GM21786 (cell line): ENCODE data around the gene ZNF799.
"Not testable (repeated sequence)": the region's sequence is repeated elsewhere in the genome, so short reads cannot be mapped to it uniquely, and the experiment has no call there.

Source experiments
- ATAC-seq: cut with Tn5 transposase; IDR thresholded peaks from one replicate; pipeline ENCODE4 v1.9.1; 2021; ENCODE audit not compliant: unreplicated experiment

The ZNF799 gene

GRCh38 chr19:12400633-12401502 lies at the start of gene ZNF799:
TSS of gene ZNF799 (minus strand) at chr19:12401271. CDS start at chr19:12401070, 201 bp downstream.
- ATAC-seq = peak; percentile 87

DNA sequence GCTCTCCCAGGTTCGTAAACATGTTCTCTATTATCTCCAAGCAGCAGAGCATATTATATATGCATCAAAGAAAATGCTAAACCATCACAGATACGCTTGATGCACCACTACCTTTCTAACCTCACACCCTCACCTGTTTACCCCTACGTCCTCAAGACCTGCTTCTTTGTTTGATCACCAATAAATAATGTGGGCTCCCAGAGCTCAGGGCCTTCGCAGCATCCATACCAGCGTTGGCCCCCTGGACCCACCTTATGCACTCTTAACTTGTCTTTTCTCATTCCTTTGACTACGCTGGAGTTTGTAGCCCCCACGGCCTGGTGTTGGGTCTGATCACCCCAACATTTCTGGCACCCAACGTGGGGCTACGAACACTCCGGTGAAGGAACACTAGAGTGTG lies 49.8 kb upstream of the ZNF799 start:
- no peak for ATAC-seq

DNA sequence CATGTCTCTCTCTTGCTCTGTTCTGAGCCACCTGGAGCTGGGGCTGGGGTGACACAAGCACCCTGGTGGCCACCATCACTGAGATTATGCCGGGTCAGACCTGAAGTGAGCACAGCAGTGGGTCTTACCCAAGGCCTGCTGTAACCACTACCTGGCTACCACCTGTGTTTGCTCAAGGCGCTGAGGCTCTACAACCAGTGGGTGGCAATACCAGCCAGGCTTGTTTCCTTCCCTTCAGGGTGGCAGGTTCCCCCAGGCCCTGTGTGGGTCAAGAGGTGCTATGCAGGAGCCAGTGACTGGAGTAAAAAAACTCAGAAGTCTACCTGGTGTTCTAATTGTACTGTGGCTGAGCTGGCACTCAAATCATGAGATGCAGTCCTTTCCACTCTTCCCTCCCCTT lies 47.7 kb upstream of the ZNF799 start:
- no peak for ATAC-seq

GRCh38 chr19:12440541-12441316 lies 39.7 kb upstream of the ZNF799 start, which contains the start of gene ZNF443:
TSS of gene ZNF443 (minus strand) at chr19:12441021. CDS start at chr19:12440914, 107 bp downstream.
- ATAC-seq = peak; percentile 94

GRCh38 chr19:12439686-12440540 lies 38.8 kb upstream of the ZNF799 start:
- ATAC-seq = not testable (repeated sequence)

GRCh38 chr19:12430726-12431299 lies 29.7 kb upstream of the ZNF799 start:
- not testable (repeated sequence) for ATAC-seq

DNA sequence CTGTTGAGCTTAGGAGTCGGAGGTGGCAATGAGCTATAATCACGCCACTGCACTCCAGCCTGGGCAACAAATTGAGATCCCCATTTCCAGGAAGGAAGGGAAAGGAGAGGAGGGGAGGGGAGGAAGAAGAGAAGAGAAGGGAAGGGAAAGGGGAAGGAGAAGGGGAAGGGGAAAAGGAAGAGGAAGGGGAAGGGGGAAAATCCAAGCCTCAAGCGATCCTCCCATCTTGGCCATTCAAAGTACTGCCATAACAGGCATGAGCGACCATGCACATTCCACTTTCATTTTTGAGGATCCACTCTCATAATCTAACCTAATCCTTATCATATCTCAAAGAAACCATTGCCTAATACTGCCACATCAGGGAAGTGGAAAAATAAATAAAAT lies 24.8 kb upstream of the ZNF799 start:
- ATAC-seq = no peak

DNA sequence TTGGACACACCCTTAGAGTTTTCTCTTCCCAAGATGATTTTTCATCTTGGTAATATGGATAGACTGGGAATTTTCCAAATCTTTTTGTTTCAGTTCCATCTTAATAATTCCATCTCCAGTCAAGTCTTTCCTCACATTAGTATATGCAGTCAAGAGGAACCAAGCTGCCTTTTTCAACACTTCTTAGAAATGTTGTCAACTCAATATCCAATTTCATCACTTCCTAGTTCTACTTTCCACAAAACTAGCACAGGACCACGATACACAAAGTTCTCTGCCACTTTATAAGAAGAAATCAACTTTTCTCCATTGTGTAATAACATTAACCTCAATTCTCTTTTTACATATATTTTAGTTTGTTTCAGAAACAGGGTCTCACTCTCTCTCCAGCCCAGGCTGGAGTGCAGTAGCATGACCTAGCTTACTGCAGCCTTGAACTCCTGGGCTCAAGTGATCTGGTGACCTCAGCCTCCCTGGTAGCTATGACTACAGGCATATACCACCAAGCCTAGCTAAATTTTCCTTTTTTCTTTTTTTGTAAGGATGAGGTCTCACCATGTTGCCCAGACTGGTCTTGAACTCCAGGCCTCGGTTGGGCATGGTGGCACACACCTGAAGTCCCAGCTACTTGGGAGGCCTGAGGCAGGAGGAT lies 24.3 kb upstream of the ZNF799 start:
- ATAC-seq = no peak

DNA sequence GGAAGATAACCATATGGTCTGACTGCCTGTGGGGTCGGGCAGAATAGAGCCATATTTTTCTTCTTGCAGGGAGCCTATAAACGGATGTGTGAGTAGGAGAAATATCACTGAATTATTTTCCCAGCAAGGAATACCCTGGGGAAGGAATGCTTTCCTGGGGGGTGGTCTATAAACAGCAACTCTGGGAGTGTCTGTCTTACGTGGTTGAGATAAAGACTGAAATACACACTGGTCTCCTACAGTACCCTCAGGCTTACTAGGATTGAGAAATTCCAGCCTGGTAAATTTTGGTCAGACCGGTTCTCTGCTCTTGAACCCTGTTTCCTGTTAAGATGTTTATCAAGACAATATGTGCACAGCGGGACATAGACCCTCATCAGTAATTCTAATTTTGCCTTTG lies 16.2 kb upstream of the ZNF799 start:
- not testable (repeated sequence) for ATAC-seq

DNA sequence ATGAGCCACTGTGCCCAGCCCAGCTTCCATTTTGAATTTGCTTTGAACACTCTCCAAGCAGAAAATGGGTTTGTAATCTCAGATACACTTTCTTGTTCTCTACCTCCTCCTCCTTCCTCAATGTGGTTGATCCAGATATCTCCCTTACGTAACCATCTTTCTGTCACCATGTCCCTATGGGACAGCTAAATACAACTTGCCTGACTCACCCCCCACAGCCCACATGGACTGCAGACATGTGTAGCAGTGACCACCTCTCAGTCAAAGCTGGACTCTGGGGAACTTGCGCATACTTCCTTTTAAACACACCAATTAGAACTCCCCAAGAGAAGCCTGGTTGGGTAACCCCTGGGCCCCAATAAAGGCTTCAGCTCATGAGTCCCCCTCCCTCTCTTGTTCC lies 10.8 kb upstream of the ZNF799 start:
- no peak for ATAC-seq

DNA sequence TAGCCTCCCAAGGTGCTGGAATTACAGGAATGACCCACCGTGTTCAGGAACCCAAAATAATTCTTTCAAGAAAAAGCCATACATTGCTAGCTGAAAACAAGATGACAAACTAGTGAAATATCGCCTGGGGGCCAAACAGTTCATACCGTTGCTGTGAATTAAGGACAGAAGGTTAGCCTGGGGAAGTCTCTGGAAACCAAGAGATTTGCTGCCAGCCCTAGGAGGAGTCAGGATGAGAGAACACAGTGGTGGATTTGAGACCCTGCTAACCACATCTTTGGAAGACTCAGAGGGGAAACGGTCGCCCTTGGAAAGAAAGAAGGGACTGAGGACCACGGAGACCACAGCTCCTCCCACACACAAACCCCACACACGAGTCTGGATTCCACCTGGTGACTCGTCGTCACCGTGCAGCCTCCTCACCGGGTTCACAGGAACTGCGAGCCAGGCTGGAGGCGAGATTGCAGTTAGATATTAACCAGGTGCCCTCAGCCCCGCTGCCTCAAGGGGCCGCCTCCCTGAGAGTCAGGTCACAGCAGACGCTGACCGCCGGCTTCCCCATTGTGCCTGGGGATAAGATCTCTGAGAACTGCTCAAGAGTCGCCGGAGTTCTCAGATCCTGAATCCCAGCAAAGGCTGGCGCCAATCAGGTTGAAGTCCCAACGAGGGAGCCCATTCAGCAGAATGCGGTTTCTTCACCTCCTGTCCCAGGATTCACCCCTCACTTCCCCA lies 1.0 kb downstream of the ZNF799 start:
- peak; percentile 39 for ATAC-seq

- ATAC-seq = not testable (repeated sequence)
These were observed 9.9 kb downstream of the ZNF799 start for GRCh38 chr19:12391148-12391547.

DNA sequence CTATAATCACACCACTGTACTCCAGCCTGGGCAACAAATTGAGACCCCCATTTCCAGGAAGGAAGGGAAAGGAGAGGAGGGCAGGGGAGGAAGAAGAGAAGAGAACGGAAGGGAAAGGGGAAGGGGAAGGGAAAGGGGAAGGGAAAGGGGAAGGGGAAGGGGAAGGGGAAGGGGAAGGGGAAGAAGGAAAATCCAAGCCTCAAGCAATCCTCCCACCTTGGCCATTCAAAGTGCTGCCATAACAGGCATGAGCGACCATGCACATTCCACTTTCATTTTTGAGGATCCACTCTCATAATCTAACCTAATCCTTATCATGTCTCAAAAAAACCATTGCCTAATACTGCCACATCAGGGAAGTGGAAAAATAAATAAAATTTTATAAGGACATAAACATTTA lies 14.7 kb downstream of the ZNF799 start:
- not testable (repeated sequence) for ATAC-seq

DNA sequence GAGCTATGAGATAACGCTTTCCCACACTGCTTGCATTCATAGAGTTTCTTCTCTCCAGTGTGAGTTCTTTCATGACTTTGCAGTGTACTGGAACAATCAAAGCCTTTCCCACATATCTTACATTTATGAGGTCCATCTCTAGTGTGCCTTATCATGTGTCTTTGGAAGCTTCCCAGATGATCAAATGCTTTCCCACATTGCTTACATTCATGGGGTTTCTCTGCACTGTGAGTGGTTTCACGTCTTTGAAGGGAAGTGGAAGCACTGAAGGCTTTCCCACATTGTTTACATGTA lies 20.7 kb downstream of the ZNF799 start:
- ATAC-seq = no peak

DNA sequence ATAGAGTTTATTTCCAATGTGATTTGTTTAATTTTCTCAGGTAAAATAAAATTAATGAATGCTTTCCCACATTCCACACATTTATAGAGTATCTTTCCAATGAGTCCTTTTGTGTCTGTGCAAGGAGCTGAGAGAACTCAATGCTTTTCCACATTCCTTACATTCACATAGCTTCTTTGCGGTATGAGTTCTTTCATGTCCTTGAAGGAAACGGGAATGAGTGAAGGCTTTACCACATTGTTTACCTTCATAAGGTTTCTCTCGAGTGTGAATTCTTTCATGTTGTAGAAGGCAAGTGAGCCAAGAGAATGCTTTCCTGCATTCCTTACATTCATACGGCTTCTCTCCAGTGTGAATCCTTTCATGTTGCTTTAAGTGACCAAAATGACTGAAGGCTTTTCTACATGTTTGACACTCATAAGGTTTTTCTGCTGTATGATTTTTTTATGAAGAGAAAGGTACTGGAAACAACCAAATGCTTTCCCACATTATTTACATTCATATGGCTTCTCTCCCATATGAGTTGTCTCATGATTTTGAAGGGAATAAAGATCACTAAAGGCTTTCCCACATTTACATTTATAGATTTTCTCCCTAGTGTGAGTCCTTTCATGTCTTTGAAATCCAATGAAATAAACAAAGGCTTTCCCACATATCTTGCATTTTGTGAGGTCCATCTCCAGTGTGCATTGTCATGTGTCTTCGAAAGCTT lies 21.2 kb downstream of the ZNF799 start:
- ATAC-seq = no peak

GRCh38 chr19:12374026-12374425 lies 27.0 kb downstream of the ZNF799 start:
- no peak for ATAC-seq

DNA sequence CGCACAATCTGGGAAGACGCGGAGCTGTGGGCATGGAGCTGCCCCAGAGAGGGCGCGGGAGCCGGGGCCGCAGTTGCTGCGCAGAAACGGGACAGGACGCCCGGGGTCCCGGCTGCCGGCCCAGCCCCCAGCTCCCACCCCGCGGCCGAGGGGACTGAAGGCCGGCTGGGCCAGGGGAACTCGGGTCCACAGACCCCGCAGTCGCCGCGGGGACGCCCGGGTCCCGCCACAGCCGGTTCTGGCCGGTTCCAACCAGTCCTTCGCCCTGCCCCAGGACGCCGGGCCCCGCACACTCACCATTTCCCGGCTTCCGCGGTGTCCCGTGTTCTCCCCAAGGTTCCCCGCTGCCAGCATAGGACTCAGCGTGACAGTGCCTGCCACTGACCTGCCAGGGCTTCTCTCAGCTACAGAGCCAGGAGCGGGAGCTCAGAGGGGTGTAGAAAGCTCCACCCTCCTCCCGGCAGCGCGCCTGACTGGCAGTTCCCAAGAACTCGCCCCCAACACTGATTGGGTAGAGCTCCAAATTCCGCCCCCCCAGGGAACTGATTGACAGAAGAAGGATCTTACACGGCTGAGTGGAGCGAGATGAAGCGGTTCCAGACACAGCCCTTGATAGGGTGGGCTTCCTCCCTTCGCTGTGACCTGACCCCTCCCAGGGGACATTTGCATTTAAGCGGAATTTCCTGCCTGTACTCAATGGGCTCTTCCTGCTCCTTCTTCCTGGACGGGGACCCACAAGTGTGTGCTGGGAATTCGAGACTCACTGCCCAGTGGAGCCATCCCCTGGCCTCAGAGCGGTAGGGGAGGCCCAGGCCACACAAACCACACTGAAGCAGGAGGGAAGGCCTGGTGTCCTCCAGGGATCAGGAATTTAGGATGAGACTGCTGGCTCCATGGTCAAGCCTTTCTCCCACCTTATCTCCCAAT lies 35.6 kb downstream of the ZNF799 start, which contains the start of gene ZNF442:
TSS of gene ZNF442 (minus strand) at position 448 of the 927 bp plus-strand sequence. CDS start 2,052 bp downstream, outside the sequence.
- ATAC-seq = peak; percentile 95
